Stimulated activated CD4-positive, alpha-beta T cell treated with anti-CD3 and anti-CD28 coated beads, Interleukin-15, amount 100 ng/mL, for 1 hour (primary cell): ENCODE data around the gene FTL.

Source experiments
- DNase-seq, 2 donors: peaks; one replicate each; pipeline ENCODE4 v3.0.0-alpha.2; 2020; ENCODE audit warnings: low read depth in 1 of 2, low spot score in 1 of 2

Gene FTL

GRCh38 chr19:48945415-48945814 is 19.7 kb upstream of the FTL start:
- no peak for DNase-seq

- DNase-seq = no peak
Measured at GRCh38 chr19:48945817-48946216, 19.3 kb upstream of the FTL start.

- DNase-seq = no peak
Measured at GRCh38 chr19:48946463-48947257, 18.4 kb upstream of the FTL start.

GRCh38 chr19:48947258-48947542 is 17.9 kb upstream of the FTL start:
- no peak for DNase-seq

- DNase-seq = no peak
Measured at GRCh38 chr19:48950159-48950558, 14.9 kb upstream of the FTL start.

- no peak for DNase-seq
Measured at GRCh38 chr19:48950830-48951519, 14.1 kb upstream of the FTL start.

GRCh38 chr19:48953141-48953540 is 12.0 kb upstream of the FTL start:
- DNase-seq = no peak

- no peak for DNase-seq
Measured at GRCh38 chr19:48953990-48954594, 11.0 kb upstream of the FTL start.

- DNase-seq = peak; percentile 66 to 91
Measured at GRCh38 chr19:48954595-48955307, 10.4 kb upstream of the FTL start, which contains the start of gene BAX. BAX (plus strand) TSS chr19:48954875; CDS start chr19:48954929, 54 bp downstream.

GRCh38 chr19:48955308-48955958 is 9.7 kb upstream of the FTL start:
- DNase-seq = no peak

GRCh38 chr19:48958006-48958405 is 7.1 kb upstream of the FTL start:
- no peak for DNase-seq

GRCh38 chr19:48959341-48960239 is 5.5 kb upstream of the FTL start:
- DNase-seq = no peak

- DNase-seq = no peak
Measured at GRCh38 chr19:48961051-48961649, 4.0 kb upstream of the FTL start.

GRCh38 chr19:48961673-48962028 is 3.5 kb upstream of the FTL start:
- DNase-seq = no peak

GRCh38 chr19:48962029-48962848 is 2.9 kb upstream of the FTL start:
- DNase-seq = peak in 1 of 2 donors; percentile 33

GRCh38 chr19:48962849-48963165 is 2.3 kb upstream of the FTL start:
- DNase-seq = no peak

GRCh38 chr19:48963371-48964204 is 1.5 kb upstream of the FTL start:
- DNase-seq = peak in 1 of 2 donors; percentile 50
